ENCODE results near the gene SCARF2. TPM values are rescaled to one million over a fixed set of nuclear protein-coding genes. Genes with fewer than 3 reads are reported as not detected.

The SCARF2 gene
- total RNA-seq, 2 donors from 2014 or later: 0.48 TPM; not detected in 1

GRCh38 chr22:20431511-20432192 is 6.0 kb downstream of the SCARF2 start:
- H3K4me3 Mint-ChIP-seq: peak overlapping the region; percentile 30
- peaks cover 5 to 10% of the 10 kb centered on the region in 2 donors for H3K4me1 Mint-ChIP-seq (ENCODE audit: low read depth in 2 of 2)
- H3K27me3 Mint-ChIP-seq: peaks cover 35 to 38% of the 10 kb centered on the region in 2 donors
- no peak for DNase-seq (ENCODE audit: low spot score)
- no peaks in the 10 kb centered on the region for H3K36me3 Mint-ChIP-seq
- H3K9me3 Mint-ChIP-seq: no peaks in the 10 kb centered on the region
- no peak for ATAC-seq
- H3K27ac Mint-ChIP-seq: no peak overlapping the region

DNA sequence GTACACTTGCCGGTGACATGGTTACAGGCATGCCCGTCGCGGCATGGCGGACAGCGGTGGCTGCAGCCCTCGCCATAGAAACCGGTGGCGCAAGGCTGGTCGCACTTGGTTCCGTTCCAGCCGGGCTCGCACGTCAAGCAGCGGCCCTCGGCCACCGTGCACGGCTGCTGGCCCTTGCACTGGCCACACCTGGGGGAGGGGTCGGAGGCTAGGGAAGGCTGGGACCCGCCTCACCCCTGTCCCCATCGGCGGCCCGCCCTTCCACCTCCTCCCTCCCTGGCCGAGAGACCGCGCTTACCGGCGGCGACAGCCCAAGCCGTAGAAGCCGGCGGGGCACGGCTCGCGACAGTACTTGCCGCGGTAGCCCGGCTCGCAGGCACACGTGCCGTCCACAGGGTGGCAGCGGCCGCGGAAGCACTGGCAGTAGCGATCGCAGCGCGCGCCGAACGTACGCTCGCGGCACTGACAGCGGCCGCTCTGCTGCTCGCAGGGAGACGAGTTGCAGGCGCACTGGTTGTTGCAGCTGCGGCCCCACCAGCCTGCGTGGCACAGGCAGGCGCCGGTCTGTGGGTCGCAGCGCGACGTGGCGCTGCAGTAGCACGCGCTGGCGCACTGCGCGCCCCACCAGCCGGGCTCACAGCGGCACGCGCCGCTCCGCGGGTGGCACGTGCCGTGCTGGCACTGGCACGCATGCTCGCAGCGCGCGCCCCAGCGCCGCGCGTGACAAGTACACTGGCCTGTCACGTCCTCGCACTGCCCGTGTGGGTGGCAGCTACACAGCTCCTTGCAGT is 6.7 kb downstream of the SCARF2 start:
- peak; percentile 29 to 52 for ATAC-seq
- H3K27me3 Mint-ChIP-seq: peaks cover 35 to 37% of the 10 kb centered on the region in 2 donors

GRCh38 chr22:20430101-20430719 is 7.4 kb downstream of the SCARF2 start:
- no peaks in the 10 kb centered on the region for H3K36me3 Mint-ChIP-seq
- no peak overlapping the region for H3K27ac Mint-ChIP-seq
- H3K4me3 Mint-ChIP-seq: peak overlapping the region; percentile 45
- H3K9me3 Mint-ChIP-seq: no peaks in the 10 kb centered on the region
- DNase-seq (ENCODE audit: low spot score): no peak
- peak; percentile 1 for ATAC-seq
- H3K4me1 Mint-ChIP-seq (ENCODE audit: low read depth in 2 of 2): peaks cover 5 to 7% of the 10 kb centered on the region in 2 donors
- H3K27me3 Mint-ChIP-seq: peaks cover 28 to 30% of the 10 kb centered on the region in 2 donors

More for the DNA sequence above, 6.7 kb downstream of the SCARF2 start:
- Mint-ChIP-seq H3K27ac (no peak overlapping the region), H3K36me3 (no peaks in the 10 kb centered on the region), H3K4me3 (peak overlapping the region; percentile 45), H3K9me3 (no peaks in the 10 kb centered on the region), H3K4me1 (ENCODE audit: low read depth in 2 of 2) (peaks cover 5 to 10% of the 10 kb centered on the region in 2 donors)
- DNase-seq (ENCODE audit: low spot score): no peak

GRCh38 chr22:20429254-20430100 is 8.1 kb downstream of the SCARF2 start:
- Mint-ChIP-seq H3K27ac (no peak overlapping the region), H3K27me3 (peaks cover 21 to 22% of the 10 kb centered on the region in 2 donors), H3K9me3 (no peaks in the 10 kb centered on the region), H3K36me3 (no peaks in the 10 kb centered on the region), H3K4me1 (ENCODE audit: low read depth in 2 of 2) (peaks cover 5 to 7% of the 10 kb centered on the region in 2 donors), H3K4me3 (peak overlapping the region; percentile 90)
- ATAC-seq (peak; percentile 83 to 91), DNase-seq (ENCODE audit: low spot score) (peak; percentile 84)

DNA sequence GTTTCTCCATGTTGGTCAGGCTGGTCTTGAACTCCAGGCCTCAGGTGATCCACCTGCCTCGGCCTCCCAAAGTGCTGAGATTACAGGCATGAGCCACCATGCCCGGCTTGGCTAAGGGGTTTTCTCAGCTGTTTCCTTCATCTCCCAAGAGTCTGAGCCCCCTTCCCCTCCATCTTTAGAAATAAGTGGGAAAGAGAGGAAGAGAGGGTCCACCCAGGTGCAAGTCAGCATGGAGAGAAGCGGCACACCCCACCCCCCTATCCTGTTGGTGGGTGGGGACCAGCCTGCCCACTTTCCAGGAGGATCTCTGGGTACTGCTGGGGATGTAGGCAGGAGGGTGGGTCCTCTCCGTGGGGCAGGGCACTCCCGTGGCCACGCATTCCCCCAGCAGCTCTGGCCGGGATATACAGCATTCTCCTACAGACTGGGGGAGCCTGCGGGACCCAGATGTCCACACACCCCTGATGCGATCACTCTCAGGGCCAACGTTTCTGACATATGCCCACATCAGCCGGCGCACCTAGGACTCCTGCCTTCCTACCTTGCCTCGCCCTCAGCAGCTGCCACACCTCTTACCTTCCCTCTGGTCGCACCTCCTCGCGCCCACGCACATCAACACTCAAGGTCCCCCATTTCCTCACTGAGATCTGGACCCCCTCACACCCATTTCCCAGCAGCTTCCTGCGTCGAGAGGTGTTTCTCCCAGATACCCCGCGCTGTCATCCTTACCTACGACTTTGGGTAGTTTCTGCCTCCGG is 8.9 kb downstream of the SCARF2 start:
- Mint-ChIP-seq H3K4me1 (ENCODE audit: low read depth in 2 of 2) (peaks cover 5 to 7% of the 10 kb centered on the region in 2 donors), H3K27me3 (peaks cover 15% of the 10 kb centered on the region in 2 donors), H3K4me3 (peak overlapping the region; percentile 90), H3K27ac (no peak overlapping the region), H3K36me3 (no peaks in the 10 kb centered on the region), H3K9me3 (no peaks in the 10 kb centered on the region)
- ATAC-seq (no peak), DNase-seq (ENCODE audit: low spot score) (no peak)

GRCh38 chr22:20427945-20428417 is 9.6 kb downstream of the SCARF2 start:
- H3K4me3 Mint-ChIP-seq: no peak overlapping the region
- DNase-seq (ENCODE audit: low spot score): no peak
- no peak for ATAC-seq

GRCh38 chr22:20427104-20427944 is 10.3 kb downstream of the SCARF2 start:
- ATAC-seq (no peak), DNase-seq (ENCODE audit: low spot score) (no peak)
- H3K27me3 Mint-ChIP-seq: peaks cover 7 to 14% of the 10 kb centered on the region in 2 donors
- no peak overlapping the region for H3K4me3 Mint-ChIP-seq
- no peaks in the 10 kb centered on the region for H3K9me3 Mint-ChIP-seq
- peaks cover 5 to 7% of the 10 kb centered on the region in 2 donors for H3K4me1 Mint-ChIP-seq (ENCODE audit: low read depth in 2 of 2)
- no peak overlapping the region for H3K27ac Mint-ChIP-seq
- no peaks in the 10 kb centered on the region for H3K36me3 Mint-ChIP-seq

More at GRCh38 chr22:20427945-20428417, 9.6 kb downstream of the SCARF2 start:
- no peaks in the 10 kb centered on the region for H3K36me3 Mint-ChIP-seq
- no peaks in the 10 kb centered on the region for H3K9me3 Mint-ChIP-seq
- H3K27me3 Mint-ChIP-seq: peaks cover 12 to 16% of the 10 kb centered on the region in 2 donors
- H3K27ac Mint-ChIP-seq: no peak overlapping the region
- H3K4me1 Mint-ChIP-seq (ENCODE audit: low read depth in 2 of 2): peaks cover 5 to 7% of the 10 kb centered on the region in 2 donors

DNA sequence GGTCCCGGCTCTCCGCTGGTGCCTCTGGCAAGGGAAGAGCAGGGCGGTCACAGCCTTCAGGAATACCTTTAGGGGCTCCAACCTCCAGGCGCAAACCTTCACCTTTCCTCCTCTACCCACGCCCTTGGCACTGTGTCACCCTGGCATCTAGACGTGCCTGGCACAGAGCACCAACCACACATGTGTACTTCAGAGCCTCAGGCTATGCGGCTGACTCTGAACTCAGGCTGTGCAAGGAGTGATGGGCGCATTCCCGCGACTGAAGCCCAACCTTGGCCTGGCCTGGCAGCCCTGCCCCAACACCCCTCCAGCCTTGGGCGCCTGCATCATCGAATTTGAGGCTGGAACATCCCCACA is 11.4 kb downstream of the SCARF2 start:
- Mint-ChIP-seq H3K4me1 (ENCODE audit: low read depth in 2 of 2) (peaks cover 5 to 7% of the 10 kb centered on the region in 2 donors), H3K36me3 (no peaks in the 10 kb centered on the region), H3K4me3 (no peak overlapping the region), H3K27ac (no peak overlapping the region), H3K9me3 (no peaks in the 10 kb centered on the region), H3K27me3 (peaks cover 7 to 10% of the 10 kb centered on the region in 2 donors)
- no peak for ATAC-seq
- DNase-seq (ENCODE audit: low spot score): no peak

DNA sequence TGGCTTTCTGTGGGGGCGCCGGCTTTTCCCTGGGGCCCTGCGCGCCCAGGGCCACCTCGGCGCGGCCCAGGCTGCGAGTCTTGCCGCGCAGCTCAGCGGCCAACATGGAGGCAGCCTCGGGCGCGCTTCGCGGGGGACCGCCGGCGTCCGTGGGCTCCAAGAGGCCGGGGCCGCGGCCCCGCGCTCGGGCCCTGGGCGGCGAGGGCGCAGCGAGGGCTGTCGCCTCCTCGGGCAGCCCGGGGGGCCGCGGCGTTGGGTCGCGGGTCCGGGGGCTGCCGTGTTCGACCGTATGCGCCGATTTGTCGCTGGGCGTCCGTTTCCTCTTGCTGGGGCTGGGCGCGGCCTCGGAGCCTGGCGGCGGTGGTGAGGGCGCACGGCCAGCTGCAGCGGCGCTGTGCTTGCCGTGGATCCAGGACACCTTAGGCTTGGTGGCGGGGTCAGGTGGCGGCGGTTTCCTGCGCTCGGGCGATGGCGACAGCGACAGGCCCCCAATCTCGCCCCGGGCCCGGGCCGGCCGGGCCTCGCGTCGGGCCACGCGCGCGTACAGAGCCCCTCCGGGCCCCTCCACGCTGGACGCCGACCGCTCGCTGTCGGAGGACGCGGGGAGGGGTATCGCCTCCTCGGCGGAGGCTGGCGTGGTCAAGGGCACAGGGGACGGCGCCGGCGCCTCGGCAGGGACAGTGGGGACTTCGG is 11.9 kb downstream of the SCARF2 start:
- Mint-ChIP-seq H3K4me3 (no peak overlapping the region), H3K27me3 (peaks cover 7 to 10% of the 10 kb centered on the region in 2 donors), H3K27ac (no peak overlapping the region), H3K4me1 (ENCODE audit: low read depth in 2 of 2) (peaks cover 4 to 5% of the 10 kb centered on the region in 2 donors), H3K36me3 (no peaks in the 10 kb centered on the region), H3K9me3 (no peaks in the 10 kb centered on the region)
- ATAC-seq: no peak
- DNase-seq (ENCODE audit: low spot score): no peak

DNA sequence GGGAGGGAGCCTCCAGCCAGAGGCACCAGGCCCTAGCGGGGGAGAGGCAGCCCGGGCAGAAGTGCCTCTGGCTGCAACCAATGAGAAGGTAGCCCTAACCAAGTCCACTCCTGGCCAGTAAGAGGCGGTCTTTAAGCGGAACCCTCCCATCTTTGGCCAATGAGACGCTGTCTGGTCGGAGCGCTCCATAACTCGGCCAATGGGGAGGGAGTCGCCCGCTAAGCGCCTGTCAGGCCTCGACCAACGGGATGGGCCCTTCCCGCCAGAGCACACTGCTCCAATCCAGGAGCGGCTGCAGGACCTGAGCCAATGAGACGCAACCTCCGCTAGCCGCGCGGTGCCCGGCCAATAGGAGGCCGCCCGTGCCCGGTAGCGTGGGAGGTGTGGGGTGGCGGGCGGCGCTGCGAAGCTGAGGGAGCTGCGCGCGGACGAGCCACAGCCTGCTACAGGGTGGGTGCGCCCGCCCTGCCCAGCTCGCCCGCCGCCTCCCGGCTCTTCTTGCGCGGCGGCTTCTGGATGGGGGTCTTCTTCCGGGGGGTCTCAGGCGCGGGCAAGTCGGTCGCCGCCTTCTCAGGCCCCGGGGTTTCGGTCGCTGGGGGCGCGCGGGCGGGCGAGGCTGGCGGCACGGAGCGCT is 12.6 kb downstream of the SCARF2 start:
- Mint-ChIP-seq H3K4me3 (no peak overlapping the region), H3K9me3 (no peaks in the 10 kb centered on the region), H3K27me3 (peaks cover 7 to 10% of the 10 kb centered on the region in 2 donors), H3K36me3 (no peaks in the 10 kb centered on the region), H3K27ac (no peak overlapping the region), H3K4me1 (ENCODE audit: low read depth in 2 of 2) (peaks cover 4 to 5% of the 10 kb centered on the region in 2 donors)
- no peak for DNase-seq (ENCODE audit: low spot score)
- ATAC-seq: peak in 1 of 2 donors; percentile 25

DNA sequence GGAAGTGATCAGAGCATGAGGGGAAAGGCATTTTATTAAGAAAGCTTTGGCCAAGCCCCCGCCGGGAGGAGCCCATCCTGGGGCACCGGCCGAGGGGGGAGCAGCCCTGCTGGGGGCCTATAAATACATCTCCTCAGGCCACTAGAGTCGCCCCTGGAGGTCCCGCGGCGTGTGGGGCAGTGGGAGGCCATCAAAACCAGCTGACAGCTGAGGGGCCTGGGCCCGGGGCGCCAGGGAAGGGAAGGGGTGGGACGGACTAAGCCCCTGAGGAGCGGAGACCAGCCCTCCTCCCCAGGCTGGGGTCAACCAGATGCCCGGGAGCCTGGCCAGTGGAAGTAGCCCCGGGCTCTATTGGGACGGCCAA is 13.1 kb downstream of the SCARF2 start:
- Mint-ChIP-seq H3K36me3 (no peaks in the 10 kb centered on the region), H3K9me3 (no peaks in the 10 kb centered on the region), H3K4me3 (no peak overlapping the region), H3K27ac (no peak overlapping the region), H3K4me1 (ENCODE audit: low read depth in 2 of 2) (peaks cover 4 to 5% of the 10 kb centered on the region in 2 donors), H3K27me3 (peaks cover 7 to 10% of the 10 kb centered on the region in 2 donors)
- DNase-seq (ENCODE audit: low spot score): no peak
- no peak for ATAC-seq
